IMR-90 (cell line): ENCODE data around the gene PINK1. TPM values are rescaled to one million over a fixed set of nuclear protein-coding genes. Genes with fewer than 3 reads are reported as not detected.
A peak's percentile ranks its signal among the peaks of the same experiment; 100 is the strongest.

Experiments used
- ATAC-seq: fragments of 200-7000 bp; cut with Tn5 transposase; 2 replicates; pipeline ENCODE4 v1.9.1; 2020; ENCODE audit warnings: low read depth, mild to moderate bottlenecking, moderate library complexity
- BruUV-seq: library from RNA; stranded (reverse); fragments of 400-500 nt; replicated peaks from 2 replicates; lab custom pipeline; 2021; lab: Mats Ljungman, UMichigan
- CTCF ChIA-PET: fragments of 300-600 bp; formaldehyde crosslinking; extraction: SDS; loops from one replicate; lab custom pipeline; 2021; ENCODE audit warnings: antibody characterized with exemption; lab: Yijun Ruan, JAX
- POLR2A ChIA-PET: fragments of 300-600 bp; sonication (Branson Sonifier 250); formaldehyde crosslinking; loops from one replicate; lab custom pipeline; 2022; ENCODE audit warnings: antibody characterized with exemption; ENCODE audit not compliant: unreplicated experiment; lab: Charles Lee
- DNase-seq: peaks from one replicate; pipeline ENCODE4 v3.0.0; 2013
- H2AFZ ChIP-seq: replicated peaks from 2 replicates; pipeline ENCODE3; 2013; ENCODE audit warnings: low read length, mild to moderate bottlenecking; ENCODE audit not compliant: poor library complexity
- H2AK5ac ChIP-seq: 2 replicates; pipeline ENCODE4 v1.6.1; 2013; ENCODE audit warnings: low read depth, low read length, inconsistent platforms
- H2AK9ac ChIP-seq: replicated peaks from 2 replicates; pipeline ENCODE3; 2013; ENCODE audit warnings: mild to moderate bottlenecking, low read depth, low read length, moderate library complexity; ENCODE audit not compliant: poor library complexity
- H2BK120ac ChIP-seq: 2 replicates; pipeline ENCODE4 v1.6.1; 2013; ENCODE audit warnings: low read depth, low read length, inconsistent platforms
- H2BK15ac ChIP-seq: 3 replicates; pipeline ENCODE4 v1.6.1; 2013; ENCODE audit warnings: low read depth, low read length, inconsistent platforms
- H2BK20ac ChIP-seq: 2 replicates; pipeline ENCODE4 v1.6.1; 2013; ENCODE audit warnings: low read depth, mild to moderate bottlenecking, inconsistent platforms, low read length, moderate library complexity
- H2BK5ac ChIP-seq: 2 replicates; pipeline ENCODE4 v1.6.1; 2013; ENCODE audit warnings: mild to moderate bottlenecking, low read depth, low read length, inconsistent platforms; ENCODE audit not compliant: poor library complexity, severe bottlenecking
- H3K14ac ChIP-seq: replicated peaks from 2 replicates; pipeline ENCODE4 v1.6.1; 2013; ENCODE audit warnings: low read depth, low read length, inconsistent platforms
- H3K18ac ChIP-seq: 2 replicates; pipeline ENCODE4 v1.6.1; 2013; ENCODE audit warnings: low read depth, low read length, control low read depth
- H3K23ac ChIP-seq: 2 replicates; pipeline ENCODE4 v1.6.1; 2013; ENCODE audit warnings: low read depth, low read length, inconsistent platforms
- H3K27ac ChIP-seq: 2 replicates; pipeline ENCODE4 v1.5.1; 2013; ENCODE audit warnings: mild to moderate bottlenecking, control low read depth, low read length; ENCODE audit not compliant: insufficient read depth
- H3K27me3 ChIP-seq: 2 replicates; pipeline ENCODE4 v1.6.1; 2013; ENCODE audit warnings: low read length; ENCODE audit not compliant: control insufficient read depth, insufficient read depth
- H3K36me3 ChIP-seq: 2 replicates; pipeline ENCODE4 v1.6.1; 2013; ENCODE audit warnings: low read length, mixed read lengths; ENCODE audit not compliant: control insufficient read depth, insufficient read depth
- H3K4ac ChIP-seq: 2 replicates; pipeline ENCODE4 v1.6.1; 2013; ENCODE audit warnings: low read depth, low read length, inconsistent platforms
- H3K4me1 ChIP-seq: 2 replicates; pipeline ENCODE4 v1.6.1; 2013; ENCODE audit warnings: low read length, mixed read lengths; ENCODE audit not compliant: control insufficient read depth, insufficient read depth
- H3K4me2 ChIP-seq: 2 replicates; pipeline ENCODE4 v1.6.1; 2013; ENCODE audit warnings: low read depth, mild to moderate bottlenecking, control low read depth, low read length, moderate library complexity
- H3K4me3 ChIP-seq: 2 replicates; pipeline ENCODE4 v1.5.1; 2013; ENCODE audit warnings: low read depth, mild to moderate bottlenecking, control low read depth, low read length, moderate library complexity; ENCODE audit not compliant: insufficient read depth
- H3K56ac ChIP-seq: 2 replicates; pipeline ENCODE4 v1.6.1; 2013; ENCODE audit warnings: low read length, inconsistent platforms; ENCODE audit not compliant: insufficient read depth; ENCODE audit errors: extremely low read depth
- H3K79me1 ChIP-seq, 2 experiments: 2 replicates each; pipeline ENCODE4 v1.6.1; 2013; ENCODE audit warnings: low read length in 2 of 2, inconsistent platforms in 1 of 2, low read depth in 1 of 2
- H3K9ac ChIP-seq: 2 replicates; pipeline ENCODE4 v1.6.1; 2013; ENCODE audit warnings: low read depth, low read length, control low read depth
- H3K9me1 ChIP-seq: 2 replicates; pipeline ENCODE4 v1.6.1; 2013; ENCODE audit warnings: low read length, inconsistent platforms; ENCODE audit not compliant: insufficient read depth
- H3K9me3 ChIP-seq: 2 replicates; pipeline ENCODE4 v1.6.1; 2013; ENCODE audit warnings: low read length; ENCODE audit not compliant: control insufficient read depth, insufficient read depth
- H4K20me1 ChIP-seq: 2 replicates; pipeline ENCODE4 v1.6.1; 2013; ENCODE audit warnings: low read length, inconsistent platforms; ENCODE audit not compliant: insufficient read depth
- H4K5ac ChIP-seq: 2 replicates; pipeline ENCODE4 v1.6.1; 2013; ENCODE audit warnings: mild to moderate bottlenecking, low read depth, low read length, control low read depth
- H4K8ac ChIP-seq, 2 experiments: 2 replicates each; pipeline ENCODE4 v1.6.1; 2013; ENCODE audit warnings: low read depth in 2 of 2, low read length in 2 of 2, control low read depth in 1 of 2, inconsistent platforms in 1 of 2
- H4K91ac ChIP-seq: 2 replicates; pipeline ENCODE4 v1.6.1; 2013; ENCODE audit warnings: low read depth, low read length, inconsistent platforms; ENCODE audit not compliant: insufficient read depth
- BHLHE40 ChIP-seq: fragments of 150-350 bp; IDR thresholded peaks from 2 replicates; pipeline ENCODE4 v1.6.1; 2016; ENCODE audit warnings: mild to moderate bottlenecking, low read depth, low read length
- CEBPB ChIP-seq: IDR thresholded peaks from 2 replicates; pipeline ENCODE4 v1.6.1; 2012; ENCODE audit warnings: low read depth, low read length, improper control_type of control experiment
- CHD1 ChIP-seq: IDR thresholded peaks from 2 replicates; pipeline ENCODE4 v1.6.1; 2012; ENCODE audit warnings: low read depth, low read length, improper control_type of control experiment
- CTCF ChIP-seq: conservative IDR thresholded peaks from 2 replicates; pipeline ENCODE4 v1.5.1; 2012; ENCODE audit warnings: mild to moderate bottlenecking, low read depth, low read length, improper control_type of control experiment
- ELK1 ChIP-seq: fragments of 150-350 bp; IDR thresholded peaks from 2 replicates; pipeline ENCODE4 v1.6.1; 2016; ENCODE audit warnings: low read depth, mild to moderate bottlenecking, low read length, moderate library complexity, borderline replicate concordance
- FOS ChIP-seq: fragments of 150-350 bp; IDR thresholded peaks from 2 replicates; pipeline ENCODE4 v1.6.1; 2016; ENCODE audit warnings: low read depth, low read length
- MAFK ChIP-seq: IDR thresholded peaks from 2 replicates; pipeline ENCODE4 v1.6.1; 2012; ENCODE audit warnings: low read depth, low read length, improper control_type of control experiment
- MAZ ChIP-seq: IDR thresholded peaks from 2 replicates; pipeline ENCODE4 v1.6.1; 2012; ENCODE audit warnings: low read depth, mild to moderate bottlenecking, low read length, improper control_type of control experiment, moderate library complexity, borderline replicate concordance
- MXI1 ChIP-seq: IDR thresholded peaks from 2 replicates; pipeline ENCODE4 v1.6.1; 2012; ENCODE audit warnings: low read depth, mild to moderate bottlenecking, low read length, moderate library complexity, borderline replicate concordance
- NFE2L2 ChIP-seq: fragments of 150-350 bp; IDR thresholded peaks from 2 replicates; pipeline ENCODE4 v1.6.1; 2016; ENCODE audit warnings: low read depth, mild to moderate bottlenecking, low read length
- POLR2A ChIP-seq: IDR thresholded peaks from 2 replicates; pipeline ENCODE4 v1.6.1; 2012; ENCODE audit warnings: mild to moderate bottlenecking, low read depth, low read length
- RAD21 ChIP-seq: IDR thresholded peaks from 2 replicates; pipeline ENCODE4 v1.6.1; 2012; ENCODE audit warnings: low read length, improper control_type of control experiment
- RCOR1 ChIP-seq: IDR thresholded peaks from 2 replicates; pipeline ENCODE4 v1.6.1; 2012; ENCODE audit warnings: mild to moderate bottlenecking, low read length, improper control_type of control experiment; ENCODE audit not compliant: insufficient replicate concordance
- RFX5 ChIP-seq: IDR thresholded peaks from 2 replicates; pipeline ENCODE4 v1.8.0; 2012; ENCODE audit warnings: low read depth, mild to moderate bottlenecking, low read length, moderate library complexity
- SMC3 ChIP-seq: fragments of 150-350 bp; IDR thresholded peaks from 2 replicates; pipeline ENCODE4 v1.6.1; 2016; ENCODE audit warnings: low read depth, mild to moderate bottlenecking, antibody characterized with exemption, low read length, moderate library complexity
- USF2 ChIP-seq: fragments of 150-350 bp; IDR thresholded peaks from 2 replicates; pipeline ENCODE4 v1.6.1; 2017; ENCODE audit warnings: mild to moderate bottlenecking, antibody characterized with exemption, low read length, low read depth
- WGBS, 2 experiments: methylation state at CpG; one replicate each; pipeline versions ENCODE4 v1.1.5 to v1.1.7; 2013; ENCODE audit warnings: missing lambda C conversion rate in 2 of 2; ENCODE audit not compliant: insufficient read length in 1 of 2; ENCODE audit errors: extremely low coverage in 2 of 2; 5-methylcytosine and 5-hydroxymethylcytosine counted together
- dilution Hi-C: fragments of 300-500 bp; cut with HindIII; formaldehyde crosslinking; loops from one replicate; pipeline ENCODE4 v1.14.3; 2018; ENCODE audit warnings: low sequenced_read_pairs; ENCODE audit not compliant: unreplicated experiment
- in situ Hi-C: fragments of 300-500 bp; cut with MboI; formaldehyde crosslinking; loops from 3 replicates; pipeline ENCODE4 v1.14.3; 2019; ENCODE audit warnings: low sequenced_read_pairs, inconsistent platforms, mixed read lengths
- intact Hi-C: fragments of 100-400 bp; cut with micrococcal nuclease; formaldehyde crosslinking; loops from 2 replicates; pipeline ENCODE4 v1.10.0; 2022
- polyA plus RNA-seq, 3 experiments: library from polyadenylated mRNA; depleted of rRNA; stranded (reverse); fragments of >200 nt; gene quantifications; 2 replicates each; pipeline ENCODE4 v1.2.3, GENCODE V29; 2012; ENCODE audit warnings: low replicate concordance in 1 of 3
- total RNA-seq: library from RNA; depleted of rRNA; stranded (reverse); fragments of >200 nt; gene quantifications from 2 replicates; pipeline ENCODE4 v1.2.3, GENCODE V29; 2012

Gene PINK1
- total and polyA plus RNA-seq, 2 of the 4 experiments (the other 2 are of a cell fraction): 52.9 to 55.2 TPM

GRCh38 chr1:20632386-20632785, 872 bp upstream of the PINK1 start:
- Histone ChIP-seq H3K4me3 (no peak overlapping the region), H4K20me1 (peaks cover 10% of the 10 kb centered on the region; the same call in 1 of the 2 replicates), H3K27ac (no peak overlapping the region), H2AK9ac (no peak overlapping the region), H3K18ac (no peak overlapping the region), H3K79me1 (peaks cover 10 to 26% of the 10 kb centered on the region in 2 experiments), H3K23ac (no peak overlapping the region), H2AFZ (no peak overlapping the region), H2BK120ac (no peak overlapping the region), H2AK5ac (no peak overlapping the region), H3K56ac (no peak overlapping the region), H3K4me2 (no peak overlapping the region), H3K9me1 (peaks cover 14% of the 10 kb centered on the region), H2BK5ac (no peak overlapping the region), H3K4me1 (no peaks in the 10 kb centered on the region), H2BK15ac (0 out of 3 replicates have a peak overlapping the region, but pooled peaks have one; percentile 10), H4K5ac (no peak overlapping the region), H3K9me3 (no peaks in the 10 kb centered on the region), H4K91ac (no peak overlapping the region), H3K14ac (no peak overlapping the region), H3K36me3 (no peaks in the 10 kb centered on the region; the same call in 1 of the 2 replicates), H3K9ac (no peak overlapping the region), H2BK20ac (no peak overlapping the region), H3K27me3 (0 out of 2 replicates have a peak, but pooled peaks cover 4% of the 10 kb centered on the region), H3K4ac (no peak overlapping the region), H4K8ac (no peak overlapping the region)
- TF ChIP-seq FOS (no peak), CHD1 (no peak), RCOR1 (no peak), USF2 (no peak), MAZ (no peak), RAD21 (no peak), MXI1 (no peak), CTCF (no peak), POLR2A (no peak), CEBPB (no peak), ELK1 (no peak), MAFK (no peak), NFE2L2 (no peak), BHLHE40 (no peak), RFX5 (no peak), SMC3 (no peak)
- intact Hi-C loops (loop anchor here (5.0 kb wide), 2 partner anchors 415 to 715 kb away; no protein-coding TSS in a partner anchor), dilution Hi-C loops (no loop called here), in situ Hi-C loops (loop anchor here (25.0 kb wide), 1 partner anchor 420 kb away; no protein-coding TSS in a partner anchor)
- CTCF ChIA-PET: interaction anchor here (1.0 to 1.5 kb wide), 6 partner anchors 14 to 105 kb away, joined by 3 to 8 read pairs (median 4); no protein-coding TSS in a partner anchor
- POLR2A ChIA-PET: no interaction called here
- ATAC-seq: no peak
- no TSS peak for BruUV-seq
- no CpG with 5 or more reads among the region's 3 CpGs for WGBS, 2 experiments
- DNase-seq: no peak
